Measurements from ENCODE around the gene CPA1.

Gene CPA1

GRCh38 chr7:130379921-130380860, at the start of gene CPA1:
Gene CPA1, plus strand, starts transcription at chr7:130380494. Its CDS starts 27 bp downstream, at chr7:130380521.
- no peak for DNase-seq

GRCh38 chr7:130332259-130333053, 47.8 kb upstream of the CPA1 start:
- no peak for DNase-seq

GRCh38 chr7:130333832-130334231, 46.5 kb upstream of the CPA1 start:
- no peak for DNase-seq

GRCh38 chr7:130334274-130334673, 46.0 kb upstream of the CPA1 start:
- DNase-seq: no peak

- no peak for DNase-seq
Observed at GRCh38 chr7:130337410-130337971, 42.8 kb upstream of the CPA1 start.

GRCh38 chr7:130338233-130338632, 42.1 kb upstream of the CPA1 start:
- DNase-seq: no peak

GRCh38 chr7:130341882-130342281, 38.4 kb upstream of the CPA1 start:
- no peak for DNase-seq

- no peak for DNase-seq
Observed at GRCh38 chr7:130342701-130343380, 37.5 kb upstream of the CPA1 start.

- DNase-seq: no peak
Observed at GRCh38 chr7:130344271-130344866, 35.9 kb upstream of the CPA1 start, which contains the start of gene CPA5. Gene CPA5, plus strand, starts transcription at chr7:130344816. Its CDS starts 1,670 bp downstream, at chr7:130346486.

GRCh38 chr7:130345136-130345535, 35.2 kb upstream of the CPA1 start:
- no peak for DNase-seq

- no peak for DNase-seq
Observed at GRCh38 chr7:130345725-130346124, 34.6 kb upstream of the CPA1 start.

- no peak for DNase-seq
Observed at GRCh38 chr7:130346177-130346905, 34.0 kb upstream of the CPA1 start.

GRCh38 chr7:130346941-130347340, 33.4 kb upstream of the CPA1 start:
- no peak for DNase-seq

GRCh38 chr7:130349911-130350782, 30.1 kb upstream of the CPA1 start:
- no peak for DNase-seq

GRCh38 chr7:130350945-130351790, 29.1 kb upstream of the CPA1 start:
- no peak for DNase-seq

GRCh38 chr7:130351791-130352090, 28.6 kb upstream of the CPA1 start:
- DNase-seq: no peak

- no peak for DNase-seq
Observed at GRCh38 chr7:130352194-130353074, 27.9 kb upstream of the CPA1 start.

- DNase-seq: no peak
Observed at GRCh38 chr7:130353196-130353595, 27.1 kb upstream of the CPA1 start.

Data from activated naive CD4-positive, alpha-beta T cell (primary cell).